Esophagus muscularis mucosa (tissue), 4 donors: ENCODE results near the gene MCM5.

ENCODE experiments used
- EP300 ChIP-seq: sonication (generic); formaldehyde crosslinking; IDR thresholded peaks from one replicate; pipeline ENCODE4 v1.6.1; 2017; ENCODE audit warnings: antibody characterized with exemption
- POLR2A ChIP-seq: fragments of 450-650 bp; IDR thresholded peaks from one replicate; pipeline ENCODE4 v1.6.1; 2017; ENCODE audit warnings: antibody characterized with exemption, moderate library complexity, mild to moderate bottlenecking, low read depth
- POLR2AphosphoS5 ChIP-seq, 2 donors: sonication (generic); formaldehyde crosslinking; IDR thresholded peaks; one replicate each; pipeline ENCODE4 v1.6.1; 2017; ENCODE audit warnings: antibody characterized with exemption in 2 of 2
- TF ChIP-seq, protein P1 (sequence below), 3 experiments: fragments of 200-600 bp in 2 of 3; fragments of 450-650 bp in 1 of 3; sonication (generic) in 2 of 3; IDR thresholded peaks; one replicate each; pipeline ENCODE4 v1.5.1; 2017 to 2019; ENCODE audit warnings: antibody characterized with exemption in 3 of 3, mild to moderate bottlenecking in 2 of 3, moderate library complexity in 1 of 3

DNA sequence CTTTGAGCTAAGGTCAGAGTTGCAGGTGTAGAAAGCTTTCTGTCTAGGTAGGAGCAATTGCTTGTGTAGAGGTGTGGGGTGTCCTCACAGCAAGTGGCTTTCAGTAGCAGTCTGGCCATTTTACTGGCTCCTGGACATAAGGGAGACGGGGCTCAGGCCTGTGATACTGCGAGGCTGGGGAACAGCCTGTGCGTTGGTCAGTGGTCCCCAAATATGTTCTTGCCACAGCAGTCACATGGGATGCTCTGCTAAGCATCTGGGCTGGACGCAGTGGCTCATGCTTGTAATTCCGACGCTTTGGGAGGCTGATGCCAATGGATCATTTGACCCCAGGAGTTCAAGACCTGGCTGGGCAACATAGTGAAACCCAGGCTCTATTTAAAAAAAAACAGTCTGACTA, 1.9 kb downstream of the MCM5 start:
- TF ChIP-seq, protein P1, sequence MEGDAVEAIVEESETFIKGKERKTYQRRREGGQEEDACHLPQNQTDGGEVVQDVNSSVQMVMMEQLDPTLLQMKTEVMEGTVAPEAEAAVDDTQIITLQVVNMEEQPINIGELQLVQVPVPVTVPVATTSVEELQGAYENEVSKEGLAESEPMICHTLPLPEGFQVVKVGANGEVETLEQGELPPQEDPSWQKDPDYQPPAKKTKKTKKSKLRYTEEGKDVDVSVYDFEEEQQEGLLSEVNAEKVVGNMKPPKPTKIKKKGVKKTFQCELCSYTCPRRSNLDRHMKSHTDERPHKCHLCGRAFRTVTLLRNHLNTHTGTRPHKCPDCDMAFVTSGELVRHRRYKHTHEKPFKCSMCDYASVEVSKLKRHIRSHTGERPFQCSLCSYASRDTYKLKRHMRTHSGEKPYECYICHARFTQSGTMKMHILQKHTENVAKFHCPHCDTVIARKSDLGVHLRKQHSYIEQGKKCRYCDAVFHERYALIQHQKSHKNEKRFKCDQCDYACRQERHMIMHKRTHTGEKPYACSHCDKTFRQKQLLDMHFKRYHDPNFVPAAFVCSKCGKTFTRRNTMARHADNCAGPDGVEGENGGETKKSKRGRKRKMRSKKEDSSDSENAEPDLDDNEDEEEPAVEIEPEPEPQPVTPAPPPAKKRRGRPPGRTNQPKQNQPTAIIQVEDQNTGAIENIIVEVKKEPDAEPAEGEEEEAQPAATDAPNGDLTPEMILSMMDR (IDR thresholded peaks at IDR 0.05): no peak
- TF ChIP-seq POLR2A (no peak), POLR2AphosphoS5 (IDR thresholded peaks at IDR 0.05) (no peak), EP300 (no peak)
